Loucy (cell line): ENCODE data around the gene GPR15.

Experiments
- CTCF ChIP-seq: fragments of 200-600 bp; sonication (generic); conservative IDR thresholded peaks from 2 replicates; pipeline ENCODE4 v1.5.1; 2014; ENCODE audit warnings: mild to moderate bottlenecking, antibody characterized with exemption, low read length
- EZH2phosphoT487 ChIP-seq: fragments of 200-600 bp; IDR thresholded peaks from 2 replicates; pipeline ENCODE4 v1.6.1; 2018; ENCODE audit warnings: antibody characterized with exemption, mild to moderate bottlenecking, moderate library complexity, borderline replicate concordance

GRCh38 chr3:98560911-98561310 is 29.1 kb downstream of the GPR15 start:
- TF ChIP-seq CTCF: no peak
- TF ChIP-seq EZH2phosphoT487: no peak
